Left renal pelvis (tissue), 4 donors: ENCODE measurements around the gene METTL2B. TPM values are rescaled to one million over a fixed set of nuclear protein-coding genes. Genes with fewer than 3 reads are reported as not detected.
"Not testable (repeated sequence)": the region's sequence is repeated elsewhere in the genome, so short reads cannot be mapped to it uniquely, and the experiment has no call there.

Experiments
- DNase-seq, 4 donors: peaks; one replicate each; pipeline ENCODE4 v3.0.0-alpha.2; 2013; ENCODE audit warnings: low read depth in 4 of 4, low spot score in 3 of 4
- polyA plus RNA-seq, 4 donors: library from polyadenylated mRNA; unstranded; fragments of 120-200 nt; gene quantifications; one replicate each; pipeline ENCODE4 v1.2.1, GENCODE V29; 2013; ENCODE audit not compliant: insufficient read length in 4 of 4

Gene METTL2B
- polyA plus RNA-seq, 4 donors, result 23.4 to 31.7 (median 28.4) TPM

GRCh38 chr7:128517023-128517422 is 40.5 kb downstream of the METTL2B start:
- DNase-seq, result not testable (repeated sequence)

- DNase-seq, result not testable (repeated sequence)
These were observed 46.8 kb downstream of the METTL2B start for GRCh38 chr7:128523226-128523931.

GRCh38 chr7:128523932-128524524 is 47.5 kb downstream of the METTL2B start:
- not testable (repeated sequence) for DNase-seq

GRCh38 chr7:128525584-128525983 is 49.0 kb downstream of the METTL2B start:
- DNase-seq, result not testable (repeated sequence)

- not testable (repeated sequence) for DNase-seq
These were observed 49.5 kb downstream of the METTL2B start for GRCh38 chr7:128526062-128526466.

GRCh38 chr7:128529191-128529590 is 52.6 kb downstream of the METTL2B start:
- not testable (repeated sequence) for DNase-seq

GRCh38 chr7:128530121-128530854 is 53.7 kb downstream of the METTL2B start:
- DNase-seq, result not testable (repeated sequence)

GRCh38 chr7:128530855-128531104 is 54.2 kb downstream of the METTL2B start:
- DNase-seq, result no peak

- DNase-seq, result peak in 3 of 4 donors; percentile 65 to 70 (median 66)
These were observed 54.8 kb downstream of the METTL2B start for GRCh38 chr7:128531105-128531954.

GRCh38 chr7:128531955-128532478 is 55.5 kb downstream of the METTL2B start:
- DNase-seq, result not testable (repeated sequence)

- not testable (repeated sequence) for DNase-seq
These were observed 56.4 kb downstream of the METTL2B start for GRCh38 chr7:128532956-128533355.

GRCh38 chr7:128537410-128537809 is 60.9 kb downstream of the METTL2B start:
- DNase-seq, result not testable (repeated sequence)

- DNase-seq, result not testable (repeated sequence)
These were observed 66.0 kb downstream of the METTL2B start for GRCh38 chr7:128542530-128542929.

GRCh38 chr7:128543300-128543699 is 66.8 kb downstream of the METTL2B start:
- DNase-seq, result not testable (repeated sequence)

GRCh38 chr7:128546319-128546851 is 69.8 kb downstream of the METTL2B start:
- not testable (repeated sequence) for DNase-seq

GRCh38 chr7:128550920-128551319 is 74.4 kb downstream of the METTL2B start:
- DNase-seq, result no peak

- not testable (repeated sequence) for DNase-seq
These were observed 77.8 kb downstream of the METTL2B start for GRCh38 chr7:128554394-128554793.
